ENCODE measurements around the gene CAPZA1.

GRCh38 chr1:112603541-112603940, 16.1 kb upstream of the CAPZA1 start:
- TF ChIP-seq RAD21 (conservative IDR thresholded peaks at IDR 0.05) (no peak), CTCF (IDR thresholded peaks at IDR 0.05; ENCODE audit: poor library complexity, severe bottlenecking) (no peak), REST (IDR thresholded peaks at IDR 0.05; ENCODE audit: borderline replicate concordance) (no peak), TAF1 (IDR thresholded peaks at IDR 0.05; ENCODE audit: low read depth) (no peak), SMC3 (conservative IDR thresholded peaks at IDR 0.05; ENCODE audit: poor library complexity) (no peak), POLR2AphosphoS5 (IDR thresholded peaks at IDR 0.05) (no peak), EZH2 (IDR thresholded peaks at IDR 0.05; ENCODE audit: borderline replicate concordance, insufficient read depth, low read length, poor library complexity, severe bottlenecking) (no peak)

All from neural cell (in vitro differentiated cells).